Spleen (tissue), 7 donors: ENCODE measurements around the gene LRRN4.

Experiments
- CTCF ChIP-seq, 11 experiments: fragments of 200-600 bp in 7 of 11; fragments of 450-650 bp in 4 of 11; sonication (generic) in 4 of 11; IDR thresholded peaks in 8 of 11; conservative IDR thresholded peaks in 3 of 11; 1 replicate in 7 of 11; 2 replicates in 4 of 11; pipeline versions ENCODE4 v1.4.0 to v1.8.0; 2016 to 2021; ENCODE audit warnings: antibody characterized with exemption in 11 of 11, inconsistent platforms in 4 of 11, mild to moderate bottlenecking in 1 of 11
- POLR2A ChIP-seq, 3 donors: fragments of 450-650 bp; IDR thresholded peaks; one replicate each; pipeline ENCODE4 v1.5.1; 2017; ENCODE audit warnings: antibody characterized with exemption in 3 of 3, mild to moderate bottlenecking in 1 of 3
- POLR2AphosphoS5 ChIP-seq, 3 donors: sonication (generic); formaldehyde crosslinking; IDR thresholded peaks; one replicate each; pipeline ENCODE4 v1.5.1; 2017; ENCODE audit warnings: antibody characterized with exemption in 3 of 3
- donor health status: DM: no; HTN: no; CAD: no; lungs with moderate emphysema.
- donor health status: DM: no; HTN: no; CAD: no.
- donor health status: DM: no; HTN: no; CAD: no.

- TF ChIP-seq CTCF (IDR thresholded peaks at IDR 0.05 in 8 of 11, conservative IDR thresholded peaks at IDR 0.05 in 3 of 11) (no peak), POLR2A (IDR thresholded peaks at IDR 0.05) (no peak), POLR2AphosphoS5 (IDR thresholded peaks at IDR 0.05) (no peak)
Observed at GRCh38 chr20:6028818-6029217, 25.0 kb downstream of the LRRN4 start.
